Fibroblast of villous mesenchyme (primary cell): ENCODE measurements around the gene GFOD2. TPM values are rescaled to one million over a fixed set of nuclear protein-coding genes. Genes with fewer than 3 reads are reported as not detected.
A peak's percentile ranks its signal among the peaks of the same experiment; 100 is the strongest.

Experiments used
- DNase-seq: peaks from one replicate; pipeline ENCODE4 v3.0.0-alpha.2; 2010; ENCODE audit warnings: low read depth
- H3K4me3 ChIP-seq: 2 replicates; pipeline ENCODE4 v1.5.1; 2011; ENCODE audit warnings: low read depth, mild to moderate bottlenecking, low read length
- total RNA-seq: library from RNA; depleted of rRNA; stranded (reverse); fragments of >200 nt; gene quantifications from 2 replicates; pipeline ENCODE4 v1.2.3, GENCODE V29; 2012
- TF ChIP-seq, protein P1 (sequence below): IDR thresholded peaks from 2 replicates; pipeline ENCODE4 v1.5.1; 2012; ENCODE audit warnings: low read depth, mild to moderate bottlenecking, low read length; ENCODE audit not compliant: insufficient read depth

The GFOD2 gene
- total RNA-seq, 1 donor: 15.5 TPM

GRCh38 chr16:67718668-67719047 is 458 bp downstream of the GFOD2 start:
- TF ChIP-seq, protein P1, sequence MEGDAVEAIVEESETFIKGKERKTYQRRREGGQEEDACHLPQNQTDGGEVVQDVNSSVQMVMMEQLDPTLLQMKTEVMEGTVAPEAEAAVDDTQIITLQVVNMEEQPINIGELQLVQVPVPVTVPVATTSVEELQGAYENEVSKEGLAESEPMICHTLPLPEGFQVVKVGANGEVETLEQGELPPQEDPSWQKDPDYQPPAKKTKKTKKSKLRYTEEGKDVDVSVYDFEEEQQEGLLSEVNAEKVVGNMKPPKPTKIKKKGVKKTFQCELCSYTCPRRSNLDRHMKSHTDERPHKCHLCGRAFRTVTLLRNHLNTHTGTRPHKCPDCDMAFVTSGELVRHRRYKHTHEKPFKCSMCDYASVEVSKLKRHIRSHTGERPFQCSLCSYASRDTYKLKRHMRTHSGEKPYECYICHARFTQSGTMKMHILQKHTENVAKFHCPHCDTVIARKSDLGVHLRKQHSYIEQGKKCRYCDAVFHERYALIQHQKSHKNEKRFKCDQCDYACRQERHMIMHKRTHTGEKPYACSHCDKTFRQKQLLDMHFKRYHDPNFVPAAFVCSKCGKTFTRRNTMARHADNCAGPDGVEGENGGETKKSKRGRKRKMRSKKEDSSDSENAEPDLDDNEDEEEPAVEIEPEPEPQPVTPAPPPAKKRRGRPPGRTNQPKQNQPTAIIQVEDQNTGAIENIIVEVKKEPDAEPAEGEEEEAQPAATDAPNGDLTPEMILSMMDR: no peak
- H3K4me3 ChIP-seq: peak overlapping the region; percentile 91
- peak; percentile 6 for DNase-seq

DNA sequence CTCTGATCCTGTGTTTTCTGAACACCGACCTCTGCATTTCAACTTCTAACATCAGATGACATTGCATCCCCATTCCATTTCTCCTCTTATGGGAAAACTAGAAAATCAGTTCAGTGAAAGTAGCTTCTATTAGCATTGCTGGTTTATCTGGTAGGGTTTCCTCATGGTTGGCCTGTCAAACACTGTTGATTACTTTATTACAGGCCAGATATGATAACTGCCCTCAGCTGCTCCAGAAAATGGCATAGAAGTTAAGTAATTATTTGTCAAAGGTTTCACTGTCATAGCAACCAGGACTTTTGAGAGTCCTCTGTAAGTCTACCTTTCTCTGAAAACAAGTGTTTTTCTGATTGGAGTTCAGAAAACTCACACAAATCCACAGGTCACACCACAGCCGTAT is 3.0 kb downstream of the GFOD2 start:
- H3K4me3 ChIP-seq: no peak overlapping the region
- TF ChIP-seq, protein P1: no peak
- DNase-seq: no peak

GRCh38 chr16:67714522-67714921 is 4.6 kb downstream of the GFOD2 start:
- DNase-seq: no peak
- TF ChIP-seq, protein P1: no peak
- no peak overlapping the region for H3K4me3 ChIP-seq

- H3K4me3 ChIP-seq: no peak overlapping the region
- TF ChIP-seq, protein P1: no peak
Observed at GRCh38 chr16:67713647-67714273, 5.4 kb downstream of the GFOD2 start.

GRCh38 chr16:67710607-67711006 is 8.5 kb downstream of the GFOD2 start:
- DNase-seq: no peak
- TF ChIP-seq, protein P1: no peak
- H3K4me3 ChIP-seq: no peak overlapping the region

More at GRCh38 chr16:67713647-67714273, 5.4 kb downstream of the GFOD2 start:
- no peak for DNase-seq

GRCh38 chr16:67709050-67709449 is 10.1 kb downstream of the GFOD2 start:
- H3K4me3 ChIP-seq: no peak overlapping the region
- no peak for DNase-seq
- TF ChIP-seq, protein P1: no peak

- DNase-seq: no peak
- no peak overlapping the region for H3K4me3 ChIP-seq
- TF ChIP-seq, protein P1: no peak
Observed at GRCh38 chr16:67708368-67708771, 10.7 kb downstream of the GFOD2 start.
